ENCODE data around the gene NUCKS1. TPM values are rescaled to one million over a fixed set of nuclear protein-coding genes. Genes with fewer than 3 reads are reported as not detected.

Gene NUCKS1
- polyA plus RNA-seq, 1 of the 3 experiments (the other 2 are of a cell fraction) = 25.4 TPM

DNA sequence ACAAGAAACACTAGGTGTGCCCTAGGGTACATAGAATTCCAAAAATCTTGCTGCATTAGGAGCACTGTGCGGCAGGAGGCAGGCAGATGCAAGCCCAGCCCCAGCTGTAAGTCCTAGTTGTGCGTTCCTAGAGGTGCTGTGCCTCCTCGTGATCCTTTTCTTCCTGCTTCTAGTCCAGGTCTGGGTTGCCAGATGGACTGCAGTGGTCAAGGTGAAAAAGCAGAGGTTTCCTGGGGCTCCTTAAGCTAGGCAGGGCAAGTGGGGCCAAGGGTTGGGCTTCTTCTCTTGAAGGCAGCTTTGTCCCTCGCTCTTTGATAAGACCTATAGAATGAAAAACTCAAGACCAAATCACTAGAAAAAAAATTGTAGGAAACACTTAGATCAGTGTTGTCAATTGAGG, 48.1 kb downstream of the NUCKS1 start:
- Histone ChIP-seq H3F3A (replicated peaks; ENCODE audit: insufficient read depth) (no peaks in the 10 kb centered on the region), H3K27me3 (ENCODE audit: insufficient read depth) (no peaks in the 10 kb centered on the region), H4K20me1 (ENCODE audit: insufficient read depth) (no peaks in the 10 kb centered on the region), H3K4me2 (no peak overlapping the region), H3K9ac (no peak overlapping the region), H3K9me2 (no peaks in the 10 kb centered on the region), H3K79me2 (ENCODE audit: insufficient read depth) (no peaks in the 10 kb centered on the region), H3K4me3 (ENCODE audit: low read depth in 2 of 2, low read length in 1 of 2) (no peak overlapping the region), H3K9me3 (no peaks in the 10 kb centered on the region), H3K4me1 (ENCODE audit: control insufficient read depth in 1 of 2, insufficient read depth in 2 of 2, low read depth in 1 of 2, low read length in 1 of 2) (peaks cover 0 to 5% of the 10 kb centered on the region in 2 experiments; a peak in 1 of 4 replicates), H2AFZ (ENCODE audit: low read depth) (no peak overlapping the region), H3K36me3 (replicated peaks in 1 of 2; ENCODE audit: control insufficient read depth in 1 of 2, insufficient read depth in 2 of 2, low read length in 1 of 2) (peaks cover 7 to 25% of the 10 kb centered on the region in 2 experiments), H3K27ac (ENCODE audit: low read depth in 2 of 2, low read length in 1 of 2) (no peak overlapping the region)
- no peak for TF ChIP-seq GATA2 (CRISPR knock-in tag; IDR thresholded peaks at IDR 0.05)
- TF ChIP-seq TCF12 (IDR thresholded peaks at IDR 0.05) = no peak
- TF ChIP-seq FOXJ3 (CRISPR knock-in tag; IDR thresholded peaks at IDR 0.05) = no peak
- WGBS (ENCODE audit: low lambda C conversion rate) = 98% methylated on average over 4 of the region's 4 CpGs
- ChIA-PET CTCF (interaction anchor here (1.0 to 7.7 kb wide), 4 partner anchors 8 to 111 kb away, joined by 3 to 71 read pairs (median 28); no protein-coding TSS in a partner anchor), POLR2A (interaction anchor here (1.0 to 1.5 kb wide), 2 partner anchors 13 to 70 kb away, joined by 3 to 5 read pairs; partner anchors contain the start of gene ELK4)
- DNase-seq = no peak

DNA sequence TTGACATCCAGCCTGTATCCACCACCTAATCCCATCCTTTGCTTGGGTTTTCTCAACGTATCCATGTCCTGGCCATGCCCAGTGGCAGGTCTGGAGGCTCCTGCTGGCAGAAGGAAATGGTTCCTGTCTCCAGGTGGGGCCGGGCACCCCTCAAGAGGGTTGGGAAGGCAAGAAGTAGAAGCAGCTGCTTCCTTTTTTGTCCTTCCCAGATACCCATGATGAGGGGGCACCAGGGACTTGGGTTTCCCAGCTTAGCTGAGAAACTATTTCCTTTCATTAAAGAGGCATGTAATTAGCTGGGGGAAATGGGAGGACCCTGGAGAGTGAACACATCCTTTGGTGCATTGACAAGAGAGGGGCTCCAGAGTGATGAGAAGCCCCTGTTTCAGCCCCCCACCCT, 48.6 kb downstream of the NUCKS1 start:
- CTCF ChIA-PET = interaction anchor here (1.0 to 7.7 kb wide), 3 partner anchors 9 to 110 kb away, joined by 3 to 71 read pairs (median 52); no protein-coding TSS in a partner anchor
- Histone ChIP-seq H4K20me1 (ENCODE audit: insufficient read depth) (no peaks in the 10 kb centered on the region), H3K27me3 (ENCODE audit: insufficient read depth) (no peaks in the 10 kb centered on the region), H3K9ac (no peak overlapping the region), H2AFZ (ENCODE audit: low read depth) (no peak overlapping the region), H3K9me2 (no peaks in the 10 kb centered on the region), H3K79me2 (ENCODE audit: insufficient read depth) (no peaks in the 10 kb centered on the region), H3K9me3 (no peaks in the 10 kb centered on the region), H3F3A (replicated peaks; ENCODE audit: insufficient read depth) (no peaks in the 10 kb centered on the region), H3K4me3 (ENCODE audit: low read depth in 2 of 2, low read length in 1 of 2) (no peak overlapping the region), H3K4me1 (ENCODE audit: control insufficient read depth in 1 of 2, insufficient read depth in 2 of 2, low read depth in 1 of 2, low read length in 1 of 2) (peaks cover 0 to 5% of the 10 kb centered on the region in 2 experiments; a peak in 1 of 4 replicates), H3K4me2 (no peak overlapping the region), H3K36me3 (replicated peaks in 1 of 2; ENCODE audit: control insufficient read depth in 1 of 2, insufficient read depth in 2 of 2, low read length in 1 of 2) (peaks cover 2 to 21% of the 10 kb centered on the region in 2 experiments), H3K27ac (ENCODE audit: low read depth in 2 of 2, low read length in 1 of 2) (no peak overlapping the region)
- WGBS (ENCODE audit: low lambda C conversion rate) = 94% methylated on average over 2 of the region's 2 CpGs
- DNase-seq = no peak
- TF ChIP-seq POLR2AphosphoS5 (IDR thresholded peaks at IDR 0.05; ENCODE audit: low read depth, low read length) = no peak
- TF ChIP-seq JUND (IDR thresholded peaks at IDR 0.05) = no peak
- no peak for TF ChIP-seq ELF1 (IDR thresholded peaks at IDR 0.05)
- TF ChIP-seq FOXJ3 (CRISPR knock-in tag; IDR thresholded peaks at IDR 0.05) = no peak
- TF ChIP-seq RCOR1 (IDR thresholded peaks at IDR 0.05; ENCODE audit: low read length) = no peak
- TF ChIP-seq REST (IDR thresholded peaks at IDR 0.05; ENCODE audit: low read depth, low read length) = no peak
- no peak for TF ChIP-seq TAF1 (IDR thresholded peaks at IDR 0.05; ENCODE audit: borderline replicate concordance, low read depth, low read length)
- TF ChIP-seq RFX5 (IDR thresholded peaks at IDR 0.05; ENCODE audit: low read length) = no peak
- TF ChIP-seq GATA2 (CRISPR knock-in tag; IDR thresholded peaks at IDR 0.05) = no peak
- POLR2A ChIA-PET = interaction anchor here (0.5 kb wide), 1 partner anchor 14 kb away, joined by 3 read pairs; no protein-coding TSS in a partner anchor
